Measurements from ENCODE around the gene SMIM29. TPM values are rescaled to one million over a fixed set of nuclear protein-coding genes. Genes with fewer than 3 reads are reported as not detected.

SMIM29 gene
- total RNA-seq, 3 donors from 2014 or later: 22.0 to 25.3 (median 22.8) TPM

DNA sequence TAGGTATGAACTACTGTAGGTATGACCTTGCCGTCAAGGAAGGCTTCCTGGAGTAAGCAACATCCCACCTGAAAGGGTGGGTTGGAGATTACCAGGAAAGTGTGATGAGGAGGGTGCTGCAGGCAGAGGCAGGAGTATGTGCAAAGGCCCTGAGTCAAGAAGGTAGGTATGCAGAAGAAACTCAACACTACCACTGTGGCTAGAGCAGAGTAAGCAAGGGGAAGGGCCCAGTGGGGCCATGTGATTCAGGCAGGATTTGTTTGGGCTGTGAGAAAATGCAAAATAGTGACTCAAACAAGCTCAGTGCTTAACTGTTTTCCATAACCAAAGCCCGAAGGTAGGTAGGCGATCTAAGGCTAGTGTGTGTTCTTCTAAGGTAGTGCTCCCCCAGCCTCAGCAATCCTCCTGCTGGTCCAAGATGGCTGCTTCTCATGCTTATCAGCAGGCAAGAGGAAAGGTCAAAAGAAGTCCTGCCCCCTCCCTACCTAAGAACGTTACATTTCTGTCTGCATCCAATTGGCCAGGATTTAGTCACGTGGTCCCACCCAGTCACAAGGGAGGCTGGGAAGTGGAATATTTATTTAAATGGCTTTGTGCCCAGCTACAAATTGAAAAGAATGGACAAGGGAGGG lies 48.4 kb downstream of the SMIM29 start:
- intact Hi-C loops (cut with DNase I; ENCODE audit: low total_unique reads): no loop called here
- TF ChIP-seq, protein P1, sequence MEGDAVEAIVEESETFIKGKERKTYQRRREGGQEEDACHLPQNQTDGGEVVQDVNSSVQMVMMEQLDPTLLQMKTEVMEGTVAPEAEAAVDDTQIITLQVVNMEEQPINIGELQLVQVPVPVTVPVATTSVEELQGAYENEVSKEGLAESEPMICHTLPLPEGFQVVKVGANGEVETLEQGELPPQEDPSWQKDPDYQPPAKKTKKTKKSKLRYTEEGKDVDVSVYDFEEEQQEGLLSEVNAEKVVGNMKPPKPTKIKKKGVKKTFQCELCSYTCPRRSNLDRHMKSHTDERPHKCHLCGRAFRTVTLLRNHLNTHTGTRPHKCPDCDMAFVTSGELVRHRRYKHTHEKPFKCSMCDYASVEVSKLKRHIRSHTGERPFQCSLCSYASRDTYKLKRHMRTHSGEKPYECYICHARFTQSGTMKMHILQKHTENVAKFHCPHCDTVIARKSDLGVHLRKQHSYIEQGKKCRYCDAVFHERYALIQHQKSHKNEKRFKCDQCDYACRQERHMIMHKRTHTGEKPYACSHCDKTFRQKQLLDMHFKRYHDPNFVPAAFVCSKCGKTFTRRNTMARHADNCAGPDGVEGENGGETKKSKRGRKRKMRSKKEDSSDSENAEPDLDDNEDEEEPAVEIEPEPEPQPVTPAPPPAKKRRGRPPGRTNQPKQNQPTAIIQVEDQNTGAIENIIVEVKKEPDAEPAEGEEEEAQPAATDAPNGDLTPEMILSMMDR (IDR thresholded peaks at IDR 0.05): no peak
- TF ChIP-seq POLR2AphosphoS5 (IDR thresholded peaks at IDR 0.05) (no peak), POLR2A (IDR thresholded peaks at IDR 0.05) (no peak)
- no peaks in the 10 kb centered on the region for H3K9me3 ChIP-seq

DNA sequence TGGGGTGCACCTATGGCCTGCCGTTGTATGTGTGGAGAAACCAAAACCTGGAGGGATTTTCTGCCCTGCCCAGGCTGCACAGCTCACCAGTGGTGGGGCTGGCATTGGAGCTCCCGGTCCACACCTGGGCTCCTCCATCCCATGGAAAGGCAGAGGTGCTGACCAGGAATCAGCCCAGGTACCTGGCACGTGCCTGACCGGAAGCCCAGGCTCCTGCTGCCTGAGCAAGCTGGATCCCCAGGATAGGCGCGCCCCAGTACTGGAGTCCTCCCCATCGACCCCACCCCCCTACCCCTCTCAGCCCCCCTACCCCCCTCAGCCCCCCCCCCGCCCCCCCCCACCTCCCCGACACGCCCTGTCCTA lies 52.0 kb downstream of the SMIM29 start:
- TF ChIP-seq POLR2A (IDR thresholded peaks at IDR 0.05) (no peak), POLR2AphosphoS5 (IDR thresholded peaks at IDR 0.05) (no peak)
- TF ChIP-seq, protein P1 (IDR thresholded peaks at IDR 0.05): no peak
- DNase-seq (ENCODE audit: low spot score in 2 of 2): no peak
- intact Hi-C loops (cut with DNase I; ENCODE audit: low total_unique reads): no loop called here
- Histone ChIP-seq H3K4me1 (no peaks in the 10 kb centered on the region), H3K36me3 (no peaks in the 10 kb centered on the region), H3K4me3 (peak overlapping the region; percentile 44 to 67 (median 53)), H3K9me3 (no peaks in the 10 kb centered on the region), H3K27me3 (no peaks in the 10 kb centered on the region), H3K27ac (no peak overlapping the region)

More for the DNA sequence above, 48.4 kb downstream of the SMIM29 start:
- H3K27ac ChIP-seq: no peak overlapping the region
- H3K36me3 ChIP-seq: no peaks in the 10 kb centered on the region
- H3K4me1 ChIP-seq: no peaks in the 10 kb centered on the region
- DNase-seq (ENCODE audit: low spot score in 2 of 2): no peak
- H3K27me3 ChIP-seq: no peaks in the 10 kb centered on the region
- H3K4me3 ChIP-seq: no peak overlapping the region

Other genes with a start within 250 kb of the SMIM29 start
- gene GRM4, start 102.9 kb downstream of the SMIM29 start, total RNA-seq: not detected
- 10 to 100 TPM; 10.9 to 20.9 (median 12.8) TPM for gene HMGA1, start 12.1 kb downstream of the SMIM29 start, total RNA-seq
- gene NUDT3, start 143.7 kb upstream of the SMIM29 start, total RNA-seq: 10 to 100 TPM; 28.7 to 33.8 (median 29.0) TPM
- gene RPS10, start 177.1 kb upstream of the SMIM29 start, total RNA-seq: 1,000 to 10,000 TPM; 2,573 to 5,786 (median 4,399) TPM
- under 1 TPM in 2 of 3 donors, not detected in 1; 0.29 to 0.33 TPM for gene PACSIN1, start 217.1 kb upstream of the SMIM29 start, total RNA-seq